Activated CD8-positive, alpha-beta memory T cell treated with anti-CD3 and anti-CD28 coated beads for 1 hour (primary cell): ENCODE measurements around the gene ERVFRD-1.
"Not testable (repeated sequence)": the region's sequence is repeated elsewhere in the genome, so short reads cannot be mapped to it uniquely, and the experiment has no call there.

Experiments
- DNase-seq, 2 donors: peaks; one replicate each; pipeline ENCODE4 v3.0.0-alpha.2; 2020; ENCODE audit warnings: low read depth in 1 of 2; ENCODE audit errors: extremely low read depth in 1 of 2

The ERVFRD-1 gene

DNA sequence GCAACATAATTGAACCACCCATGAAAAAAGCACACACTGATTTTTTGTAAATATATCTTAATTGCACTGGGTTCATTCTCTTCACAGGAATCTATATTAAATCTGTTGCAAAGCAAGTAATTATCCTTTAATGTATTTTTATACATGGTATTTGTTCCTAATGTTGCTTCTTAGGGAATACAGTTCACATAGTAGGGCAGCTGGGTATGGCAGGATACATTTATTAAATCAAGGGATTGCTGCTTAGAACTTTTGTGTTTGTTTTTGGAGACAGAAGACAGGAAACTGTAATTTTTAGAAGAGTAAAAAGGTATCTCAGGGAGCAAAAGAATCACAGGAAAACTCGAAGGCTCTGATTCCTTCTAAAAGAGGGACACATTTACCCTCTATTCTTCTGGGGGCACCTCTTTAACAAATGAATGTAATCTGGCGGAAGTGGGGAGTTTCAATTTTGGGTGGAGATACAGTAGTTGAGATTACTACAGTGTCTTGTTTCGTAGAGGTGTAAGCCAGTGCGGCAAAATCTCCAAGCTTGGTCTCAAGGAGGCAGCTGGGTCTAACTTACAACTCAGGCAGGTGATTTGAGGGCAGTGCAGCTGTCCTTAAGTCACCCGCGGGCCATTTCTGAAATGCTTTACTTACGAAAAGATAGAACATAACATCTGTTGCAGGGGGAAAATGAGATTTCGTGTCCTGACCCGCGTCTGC is 18.7 kb downstream of the ERVFRD-1 start:
- DNase-seq: no peak

DNA sequence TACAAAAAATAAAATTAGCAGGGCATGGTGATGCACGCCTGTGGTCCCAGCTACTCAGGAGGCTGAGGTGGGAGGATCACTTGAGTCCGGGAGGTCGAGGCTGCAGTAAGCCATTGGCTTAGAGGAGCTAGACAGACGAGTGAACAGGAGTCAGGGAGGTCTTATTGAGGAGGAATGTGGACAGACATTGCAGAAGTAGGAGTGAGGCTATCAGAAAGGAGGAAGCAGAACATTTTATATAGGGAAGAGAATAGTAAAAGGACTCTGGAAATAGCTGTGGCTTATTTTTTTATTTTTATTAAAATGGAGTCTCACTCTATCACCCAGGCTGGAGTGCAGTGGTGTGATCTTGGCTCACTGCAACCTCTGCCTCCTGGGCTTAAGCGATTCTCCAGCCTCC is 20.4 kb downstream of the ERVFRD-1 start:
- not testable (repeated sequence) for DNase-seq

DNA sequence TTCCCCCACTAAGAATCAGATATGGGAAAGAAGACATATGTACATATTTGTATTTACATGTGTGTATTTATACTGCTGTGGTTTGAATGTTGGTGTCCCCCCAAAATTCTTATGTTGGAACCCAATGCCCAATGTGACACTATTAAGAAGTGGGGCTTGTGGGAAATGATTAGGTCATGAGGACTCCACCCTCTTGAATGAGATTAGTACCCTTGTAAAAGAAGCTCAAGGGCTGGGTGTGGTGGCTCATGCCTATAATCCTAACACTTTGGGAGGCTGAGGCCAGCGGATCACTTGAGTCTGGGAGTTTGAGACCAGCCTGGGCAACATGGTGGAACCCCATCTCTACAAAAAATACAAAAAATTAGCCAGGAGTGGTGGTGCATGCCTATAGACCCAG is 21.8 kb downstream of the ERVFRD-1 start:
- no peak for DNase-seq

DNA sequence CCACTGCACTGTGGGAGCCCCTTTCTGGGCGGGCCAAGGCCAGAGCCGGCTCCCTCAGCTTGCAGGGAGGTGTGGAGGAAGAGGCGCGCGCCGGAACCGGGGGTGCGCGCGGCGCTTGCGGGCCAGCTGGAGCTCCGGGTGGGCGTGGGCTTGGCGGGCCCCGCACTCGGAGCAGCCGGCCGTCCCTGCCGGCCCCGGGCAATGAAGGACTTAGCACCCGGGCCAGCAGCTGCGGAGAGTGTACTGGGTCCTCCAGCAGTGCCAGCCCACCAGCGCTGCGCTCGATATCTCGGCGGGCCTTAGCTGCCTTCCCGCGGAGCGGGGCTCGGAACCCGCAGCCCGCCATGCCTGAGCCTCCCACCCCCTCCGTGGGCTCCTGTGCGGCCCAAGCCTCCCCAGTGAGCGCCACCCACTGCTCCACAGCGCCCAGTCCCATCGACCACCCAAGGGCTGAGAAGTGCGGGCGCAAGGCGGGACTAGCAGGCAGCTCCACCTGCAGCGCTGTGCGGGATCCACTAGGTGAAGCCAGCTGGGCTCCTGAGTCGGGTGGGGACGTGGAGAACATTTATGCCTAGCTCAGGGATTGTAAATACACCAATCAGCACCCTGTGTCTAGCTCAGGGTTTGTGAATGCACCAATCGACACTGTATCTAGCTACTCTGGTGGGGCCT is 24.2 kb downstream of the ERVFRD-1 start:
- DNase-seq: not testable (repeated sequence)

DNA sequence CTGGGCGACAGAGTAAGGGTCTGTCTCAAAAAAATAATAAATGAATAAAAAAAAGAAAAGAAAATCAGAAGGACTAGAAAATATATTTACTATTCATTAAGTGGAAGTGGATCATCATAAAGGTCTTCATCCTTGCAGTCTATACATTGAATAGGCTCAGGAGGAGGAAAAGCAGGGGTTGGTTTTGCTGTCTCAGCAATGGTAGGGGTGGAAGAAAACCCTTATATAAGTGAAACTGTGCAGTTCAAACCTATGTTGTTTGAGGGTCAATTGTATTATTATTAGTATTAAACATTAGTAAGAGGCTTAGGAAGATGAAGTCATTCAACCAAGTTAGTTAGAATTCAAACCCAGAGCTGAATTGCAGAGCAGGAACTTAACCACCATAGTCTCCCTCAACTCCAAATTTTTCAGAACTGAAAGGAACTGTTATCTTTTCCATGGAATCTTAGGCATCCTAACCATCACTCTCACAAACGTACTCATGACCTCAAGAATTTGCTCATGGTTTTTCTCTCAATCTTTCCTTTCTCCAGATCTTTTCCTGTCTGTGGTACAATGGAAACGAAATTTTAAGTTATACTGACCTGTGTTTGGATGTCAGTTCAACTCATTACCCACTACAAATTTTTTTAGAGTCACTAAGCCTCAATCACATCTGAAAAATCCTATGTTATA is 25.6 kb downstream of the ERVFRD-1 start:
- no peak for DNase-seq

DNA sequence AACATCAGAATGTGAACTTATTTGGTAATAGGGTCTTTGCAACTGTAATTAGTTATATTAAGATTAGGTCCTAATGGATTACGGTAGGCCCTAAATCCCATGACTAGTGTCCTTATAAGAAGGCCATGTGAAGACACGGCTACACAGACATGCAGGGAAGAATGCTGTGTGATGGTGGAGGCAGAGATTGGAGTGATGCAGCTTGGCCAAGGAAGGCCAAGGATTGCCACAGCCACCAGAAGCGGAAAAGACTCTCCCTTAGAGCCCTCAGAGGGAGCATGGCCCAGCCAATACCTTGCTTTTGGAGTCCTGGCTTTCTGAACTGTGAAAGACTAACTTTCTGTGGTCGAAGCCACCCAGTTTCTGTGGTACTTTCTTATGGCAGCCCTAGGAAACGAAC is 27.6 kb downstream of the ERVFRD-1 start:
- no peak for DNase-seq

DNA sequence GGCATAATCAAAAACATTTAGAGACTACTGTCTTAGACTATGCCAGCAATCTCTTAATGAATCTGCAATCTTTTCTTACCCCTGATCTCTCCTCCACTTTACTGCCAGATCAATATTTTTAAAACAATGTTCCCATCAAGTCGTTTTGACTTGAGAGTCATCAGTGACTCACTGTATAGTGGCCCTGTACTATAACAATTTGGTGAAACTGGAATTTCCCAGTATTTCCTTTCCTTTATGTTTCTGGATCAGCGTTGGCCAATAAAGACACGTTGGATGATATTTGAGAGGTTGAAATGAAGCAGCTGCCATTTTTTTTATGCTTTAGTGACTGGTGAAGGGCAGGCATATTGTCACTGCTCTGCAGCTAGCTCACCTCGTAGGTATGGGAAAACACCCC is 28.0 kb downstream of the ERVFRD-1 start:
- DNase-seq: no peak

DNA sequence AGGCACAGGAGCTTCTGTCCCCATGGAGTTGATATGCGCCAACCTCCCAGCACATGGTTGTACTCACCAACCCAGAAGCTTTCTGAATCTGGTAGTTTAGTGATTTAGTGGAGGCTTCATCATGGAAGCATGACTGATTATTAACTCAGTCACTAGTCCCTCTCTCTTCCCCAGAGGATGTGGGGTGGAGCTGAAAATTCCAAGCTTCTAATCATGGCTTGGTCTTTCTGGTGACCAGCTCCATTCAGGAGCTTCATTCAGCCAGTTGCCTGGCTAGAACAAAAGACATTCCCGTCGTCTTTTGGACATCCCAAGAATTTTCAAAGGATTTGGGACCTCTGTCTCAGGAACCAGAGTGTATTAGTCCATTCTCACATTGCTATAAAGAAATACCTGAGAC is 31.2 kb downstream of the ERVFRD-1 start:
- no peak for DNase-seq

DNA sequence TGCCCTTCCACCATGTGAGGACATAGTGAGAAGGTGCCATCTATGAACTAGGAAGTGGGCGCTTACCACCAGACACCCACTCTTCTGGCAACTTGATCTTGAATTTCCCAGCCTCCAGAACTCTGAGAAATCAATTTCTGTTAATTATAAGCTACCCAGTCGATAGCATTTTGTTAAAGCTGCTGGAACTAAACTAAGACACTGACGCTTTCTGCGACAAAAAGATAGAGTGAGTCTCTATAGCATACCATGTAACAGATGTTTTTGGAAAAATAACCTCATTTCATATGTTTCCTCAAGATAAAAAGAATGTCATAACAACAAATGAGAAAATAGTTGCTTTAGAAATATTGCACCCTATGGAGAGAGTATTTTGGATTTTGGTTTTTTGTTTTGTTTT is 33.3 kb downstream of the ERVFRD-1 start:
- no peak for DNase-seq

DNA sequence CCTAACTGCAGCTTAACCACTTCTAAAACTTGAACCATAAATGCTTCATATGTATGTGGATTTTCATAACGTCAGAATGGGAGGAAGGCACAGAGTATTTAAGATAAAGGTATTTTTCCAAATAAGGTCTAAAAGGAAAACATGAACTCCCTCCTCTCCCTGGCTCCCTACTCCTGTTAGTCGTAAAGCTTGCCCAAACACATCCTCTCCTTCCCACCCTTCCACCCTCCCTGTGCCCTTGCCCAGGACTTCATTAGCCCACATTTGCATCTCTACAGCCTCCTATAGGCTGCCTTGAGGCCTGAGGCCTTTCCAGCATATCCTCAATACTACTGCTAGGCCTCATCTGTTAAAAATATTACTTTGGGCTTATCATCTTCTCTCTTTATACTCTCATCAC is 35.0 kb downstream of the ERVFRD-1 start:
- DNase-seq: no peak

DNA sequence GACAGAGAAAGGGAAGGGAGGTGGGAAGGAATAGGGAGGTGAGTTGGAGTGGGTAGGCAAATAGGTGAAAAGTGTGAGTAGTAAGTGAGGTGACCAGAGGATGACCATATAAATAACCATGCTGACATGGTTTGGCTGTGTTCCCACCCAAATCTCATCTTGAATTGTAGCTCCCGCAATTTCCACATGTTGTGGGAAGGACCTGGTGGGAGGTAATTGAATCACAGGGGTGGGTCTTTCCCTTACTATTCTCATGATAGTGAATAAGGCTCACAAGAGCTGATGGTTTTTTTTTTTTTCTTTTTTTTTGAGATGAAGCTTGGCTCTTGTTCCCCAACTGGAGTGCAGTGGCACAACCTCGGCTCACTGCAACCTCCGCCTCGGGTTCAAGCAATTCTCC is 39.4 kb downstream of the ERVFRD-1 start:
- DNase-seq: no peak

DNA sequence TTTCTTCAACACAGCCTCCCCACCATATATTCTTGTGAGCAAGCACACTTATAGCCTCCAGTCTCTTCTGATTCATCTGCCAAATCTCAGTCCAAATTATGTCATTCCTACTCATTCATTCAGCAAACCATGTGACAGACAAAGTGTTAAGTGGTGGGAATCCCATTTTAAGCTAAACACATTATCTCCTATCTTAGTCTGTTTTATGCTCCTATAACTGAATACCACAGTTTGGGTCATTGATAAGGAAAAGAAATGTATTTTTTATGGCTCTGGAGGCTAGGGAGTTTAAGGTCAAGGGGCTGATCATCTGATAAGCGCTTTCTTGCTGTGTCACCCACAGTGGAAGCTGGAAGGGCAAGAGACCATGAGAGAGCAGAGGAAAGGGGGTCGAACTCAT is 41.8 kb downstream of the ERVFRD-1 start:
- DNase-seq: no peak

DNA sequence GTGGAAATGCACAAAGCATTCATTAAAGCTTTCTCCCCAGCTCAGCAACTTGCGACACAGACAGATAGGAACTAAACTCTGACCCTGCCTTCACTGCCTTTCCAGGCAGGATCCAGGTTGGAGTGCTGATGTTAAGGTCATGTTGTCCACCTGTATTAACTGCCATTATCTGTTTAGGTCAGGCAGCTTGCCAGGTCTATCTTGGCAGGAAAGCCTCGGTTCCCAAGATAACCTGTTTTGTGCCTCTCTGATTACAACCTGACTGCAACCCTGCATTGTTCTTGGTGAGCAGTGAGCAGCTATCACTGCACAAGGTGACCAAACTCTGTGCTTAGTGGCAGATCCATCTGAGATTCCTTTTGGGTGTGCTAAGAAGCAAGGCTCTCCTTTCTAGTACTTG is 44.2 kb downstream of the ERVFRD-1 start:
- no peak for DNase-seq

DNA sequence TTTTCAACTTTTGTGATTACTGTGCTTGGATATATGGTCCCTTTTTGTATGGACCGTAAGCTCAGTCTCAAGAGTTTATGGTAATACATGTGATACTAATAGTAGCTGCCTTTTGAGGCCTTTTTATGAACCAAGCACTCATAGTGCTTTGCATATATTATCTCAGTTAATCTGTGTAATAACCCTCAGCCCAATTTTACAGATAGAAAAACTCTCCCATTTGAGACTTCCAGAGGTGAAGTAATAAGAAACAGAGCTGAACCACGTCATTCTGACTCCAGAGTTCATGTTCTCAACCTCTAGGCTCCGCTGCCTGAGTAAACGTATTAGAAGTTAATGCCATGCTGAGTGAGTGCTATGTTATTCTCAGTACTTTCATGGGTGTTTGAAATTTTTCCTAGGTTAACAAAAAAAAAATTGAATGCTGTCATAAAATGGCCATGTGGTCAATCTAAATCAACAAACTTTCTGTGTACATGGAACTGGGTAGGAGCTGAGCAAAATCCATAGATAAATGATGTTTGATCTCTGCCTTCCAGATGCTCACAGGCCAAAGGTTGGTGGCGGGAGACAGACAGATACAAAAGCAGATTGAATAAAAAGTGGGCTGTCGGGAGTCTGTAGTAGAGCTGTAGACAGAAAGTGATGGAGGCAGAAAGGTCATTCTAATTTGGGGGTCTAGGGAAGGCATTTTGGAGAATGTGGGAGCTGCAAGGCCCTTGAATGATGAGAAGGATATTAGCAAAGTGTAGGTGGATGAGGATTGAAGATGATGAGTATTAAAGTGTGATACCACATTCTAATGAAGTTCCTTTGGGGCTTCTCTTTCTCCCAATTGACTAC is 44.8 kb downstream of the ERVFRD-1 start:
- no peak for DNase-seq

DNA sequence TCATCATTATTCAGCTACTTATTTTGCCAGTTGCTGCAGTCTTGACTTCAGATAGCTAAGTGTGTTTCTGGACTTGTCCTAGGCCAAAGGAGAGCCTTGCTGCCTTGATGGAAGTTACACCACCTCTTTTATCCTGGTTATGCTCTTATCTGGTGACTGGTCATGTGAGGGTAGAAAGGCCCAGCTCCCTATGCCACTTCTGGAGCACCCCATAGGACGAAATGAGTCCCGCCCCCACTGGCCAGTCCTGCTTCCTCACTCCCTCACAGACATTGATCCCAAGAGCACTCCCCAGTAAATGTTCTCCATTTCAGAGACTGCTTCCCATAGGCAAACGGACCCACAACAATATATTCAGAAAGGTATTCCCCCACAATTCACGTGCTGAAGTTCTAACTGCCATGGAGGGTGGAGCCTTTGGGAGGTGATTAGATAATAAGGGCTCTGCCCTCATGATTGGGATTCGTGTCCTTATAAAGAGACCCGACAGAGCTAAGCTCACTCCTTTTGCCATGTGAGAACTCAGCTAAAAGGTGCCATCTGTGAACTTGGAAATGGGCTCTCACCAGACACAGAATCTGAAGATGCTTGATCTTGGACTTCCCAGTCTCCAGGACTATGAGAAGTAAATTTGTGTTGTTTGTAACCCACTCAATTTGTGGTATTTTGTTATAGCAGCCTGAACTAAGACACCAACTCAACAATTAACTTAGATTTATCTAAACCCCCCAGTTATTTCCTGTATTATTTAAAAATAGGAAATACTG is 45.9 kb downstream of the ERVFRD-1 start:
- no peak for DNase-seq

DNA sequence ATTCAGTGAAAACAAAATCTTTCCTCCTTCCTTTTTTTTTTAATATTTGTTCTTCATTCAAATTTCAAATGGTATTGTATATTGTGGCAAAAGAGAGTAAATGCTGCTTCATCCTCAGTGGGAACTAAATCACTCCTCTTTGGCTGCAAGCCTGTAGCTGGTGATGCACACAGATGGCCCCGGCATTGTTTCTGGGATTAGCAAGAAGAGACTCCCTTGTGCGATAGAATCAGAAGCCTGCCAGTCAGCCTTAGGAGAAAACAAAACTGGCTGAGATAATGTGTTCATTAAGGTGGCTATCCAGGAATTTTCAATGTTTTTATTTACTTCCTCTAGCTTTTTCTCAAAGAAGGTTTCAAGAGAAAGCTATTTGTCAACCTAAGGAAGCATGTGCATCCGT is 46.7 kb downstream of the ERVFRD-1 start:
- no peak for DNase-seq

DNA sequence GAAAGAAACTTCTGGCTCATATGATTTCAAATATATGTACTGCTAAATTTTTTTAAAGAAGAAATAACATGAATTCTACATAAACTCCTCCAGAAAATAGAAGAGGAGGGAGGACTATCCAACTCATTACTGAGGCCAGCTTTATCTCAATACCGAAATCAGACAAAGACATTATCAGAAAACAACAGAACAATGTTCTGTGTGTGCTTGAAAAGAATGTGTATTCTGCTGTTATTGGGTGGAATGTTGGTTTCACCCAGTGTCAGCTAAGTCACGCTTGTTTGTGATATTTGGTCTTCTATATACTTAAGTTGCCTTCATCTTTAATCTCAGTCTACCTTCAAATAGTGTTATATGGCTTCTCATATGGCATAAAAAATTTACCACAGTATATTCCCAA is 48.8 kb downstream of the ERVFRD-1 start:
- no peak for DNase-seq

DNA sequence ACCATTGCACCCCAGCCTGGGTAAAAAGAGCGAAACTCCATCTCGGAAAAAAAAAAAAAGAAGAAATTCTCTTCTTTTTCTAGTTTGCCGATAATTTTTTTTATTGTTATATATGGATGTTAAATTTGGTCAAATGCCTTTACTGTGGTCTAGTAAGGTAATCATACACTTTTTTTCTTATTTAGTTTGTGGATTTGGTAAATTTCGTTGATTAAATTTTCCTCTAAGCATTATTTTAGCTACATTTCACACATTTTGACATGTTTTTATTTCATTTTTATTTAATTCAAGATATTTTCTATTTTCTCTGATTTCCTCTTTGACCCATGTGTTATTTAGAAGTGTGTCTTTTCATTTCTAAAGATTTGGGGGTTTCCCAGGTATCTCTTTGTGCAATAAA is 49.4 kb downstream of the ERVFRD-1 start:
- no peak for DNase-seq

DNA sequence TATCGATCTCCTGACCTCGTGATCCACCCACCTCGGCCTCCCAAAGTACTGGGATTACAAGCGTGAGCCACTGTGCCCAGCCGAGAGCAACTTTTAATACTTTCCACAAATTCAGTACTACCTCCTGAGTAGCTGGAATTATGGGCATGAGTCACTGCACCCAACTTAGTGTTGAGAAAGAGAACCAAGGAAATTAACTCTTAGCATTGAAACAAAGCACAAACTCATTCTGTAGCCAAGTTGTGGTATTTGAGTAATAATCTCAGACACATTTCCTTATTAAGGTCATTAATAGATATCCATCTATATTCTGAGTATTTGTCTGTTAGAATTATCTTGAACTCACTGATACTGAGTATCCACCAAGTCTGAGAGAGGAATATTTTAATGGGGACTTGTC is 53.1 kb downstream of the ERVFRD-1 start:
- DNase-seq: no peak

DNA sequence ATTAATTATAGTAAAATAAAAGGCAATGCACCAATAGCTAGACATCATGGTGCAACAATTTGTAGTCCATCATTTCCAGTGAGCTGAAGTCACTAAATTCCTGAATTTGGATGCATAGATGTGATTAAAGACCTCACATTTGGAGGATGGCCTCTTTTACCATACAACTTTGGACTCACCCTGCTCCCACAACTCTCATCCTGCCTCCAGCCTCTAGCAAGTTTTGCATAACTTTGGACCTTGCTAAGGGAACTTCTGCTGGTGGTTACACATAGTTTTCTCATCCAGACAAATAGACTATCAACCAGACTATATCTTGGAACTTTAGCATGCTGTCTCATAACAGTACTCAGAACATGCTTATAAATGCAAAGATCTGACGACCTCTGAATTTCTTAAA is 54.7 kb downstream of the ERVFRD-1 start:
- no peak for DNase-seq
